Fibroblast of skin of abdomen (primary cell): ENCODE measurements around the gene SEMA5B.

Experiments used
- DNase-seq: peaks from one replicate; pipeline ENCODE4 v3.0.0-alpha.2; 2013

Gene SEMA5B

DNA sequence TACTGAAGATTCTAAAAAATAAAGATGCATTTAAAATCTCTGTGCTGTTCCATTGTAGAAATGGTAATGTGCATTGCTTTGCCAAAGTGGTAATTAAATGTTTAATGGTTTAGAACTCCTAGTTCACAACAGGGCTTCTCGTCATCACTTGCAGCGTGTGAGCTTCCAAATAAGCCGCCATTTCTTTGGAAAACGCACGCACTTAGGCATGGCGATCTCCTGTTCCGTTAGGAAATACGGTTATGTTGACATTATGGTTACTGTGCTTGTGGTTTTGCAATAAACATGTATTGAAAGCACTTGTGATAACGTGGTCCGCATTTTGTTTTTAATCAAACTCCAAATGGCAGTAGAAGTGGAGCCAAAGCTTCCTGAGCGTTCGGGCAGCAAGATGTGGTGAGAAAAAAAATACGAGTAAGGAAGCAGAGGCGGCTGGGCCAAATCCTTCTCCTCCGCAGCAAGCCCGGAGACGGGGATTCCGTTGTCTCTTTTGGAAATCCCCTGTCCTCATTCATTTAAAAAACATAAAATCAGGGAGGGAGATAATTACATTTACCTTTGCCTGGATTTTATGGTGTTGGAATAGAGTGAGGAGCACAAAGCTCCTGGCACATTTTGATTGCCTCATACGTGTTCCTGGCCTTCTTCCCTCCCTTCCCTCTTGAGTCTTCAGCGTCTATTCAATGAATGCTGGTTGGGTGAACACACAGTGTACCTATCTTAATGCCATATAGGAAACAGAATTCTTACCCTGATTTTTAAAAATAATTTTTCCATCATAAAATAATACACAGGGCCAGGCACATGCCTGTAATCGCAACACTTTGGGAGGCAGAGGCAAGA lies 135.2 kb downstream of the SEMA5B start:
- DNase-seq = no peak

DNA sequence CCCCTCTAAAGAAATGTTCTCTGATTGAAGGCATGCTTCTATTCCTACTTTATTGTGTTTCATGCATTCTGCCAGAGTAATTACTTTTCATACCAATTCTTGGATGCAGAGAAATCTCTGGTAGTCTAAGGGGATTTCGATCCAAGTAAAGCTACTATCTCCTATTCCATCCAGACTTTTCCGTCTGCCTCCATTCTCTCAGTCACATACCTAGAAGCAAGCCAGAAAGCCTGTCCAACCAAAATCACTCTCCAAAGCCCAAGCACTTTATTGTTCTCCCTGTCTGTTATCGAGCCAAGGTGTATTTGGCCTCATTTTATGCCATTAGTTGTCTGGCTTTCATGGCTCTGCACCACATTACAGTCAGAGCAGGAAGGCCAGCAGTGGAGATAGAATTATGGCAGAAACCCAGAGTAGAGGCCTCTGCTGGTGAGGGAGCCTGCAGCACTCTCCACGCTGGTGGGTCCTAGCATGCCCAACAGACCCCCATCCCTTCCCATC lies 136.8 kb downstream of the SEMA5B start:
- no peak for DNase-seq

DNA sequence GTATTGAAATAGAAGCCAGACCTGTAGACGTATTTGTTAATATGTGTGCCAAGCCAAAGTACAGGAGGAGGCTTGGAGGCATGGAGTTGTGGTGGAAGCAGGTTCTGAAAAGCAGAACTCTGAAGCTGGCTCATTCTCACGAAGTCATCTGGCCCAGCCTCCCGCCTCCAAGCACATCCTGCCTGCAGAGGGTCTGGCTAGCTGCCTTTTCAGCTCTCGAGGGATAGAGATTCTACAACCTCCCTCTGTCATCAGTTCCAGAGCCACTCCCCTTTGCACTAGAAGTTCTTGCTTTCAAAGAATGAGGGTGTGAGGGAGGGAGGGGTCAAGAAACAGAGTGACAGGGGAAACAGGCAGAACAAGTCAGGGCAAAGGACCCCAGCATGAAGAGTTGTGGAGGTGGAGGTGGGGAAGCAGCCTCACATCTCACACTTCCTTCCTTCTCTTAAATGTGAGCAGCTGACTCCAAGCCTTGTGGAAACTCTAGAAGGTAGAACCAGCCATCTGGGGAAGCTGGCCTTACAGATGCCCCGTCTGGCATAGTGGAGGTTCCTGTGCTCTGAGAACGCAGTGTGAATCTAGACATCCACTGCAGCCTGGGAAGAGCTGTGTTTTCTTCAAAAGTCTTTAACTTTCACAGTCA lies 137.4 kb downstream of the SEMA5B start:
- DNase-seq = peak; percentile 60

DNA sequence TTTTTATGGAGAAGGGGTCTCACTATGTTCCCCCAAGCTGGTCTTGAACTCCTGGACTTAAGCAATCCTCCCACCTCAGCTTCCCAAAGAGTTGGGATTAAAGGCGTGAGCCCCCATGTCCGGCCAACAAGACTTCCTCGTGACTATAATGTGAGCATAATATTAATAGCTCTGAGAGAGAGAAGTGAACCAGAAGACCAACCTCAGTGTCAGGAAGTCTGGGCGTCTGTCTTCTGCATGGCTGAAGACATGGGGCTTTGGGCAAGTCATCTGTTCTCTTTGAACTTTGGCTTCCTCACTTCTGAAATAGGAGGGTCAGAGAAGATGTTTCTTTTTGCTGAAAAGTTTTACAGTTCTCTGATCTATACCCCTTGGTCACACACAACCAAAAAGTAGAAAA lies 140.6 kb downstream of the SEMA5B start:
- DNase-seq = no peak

DNA sequence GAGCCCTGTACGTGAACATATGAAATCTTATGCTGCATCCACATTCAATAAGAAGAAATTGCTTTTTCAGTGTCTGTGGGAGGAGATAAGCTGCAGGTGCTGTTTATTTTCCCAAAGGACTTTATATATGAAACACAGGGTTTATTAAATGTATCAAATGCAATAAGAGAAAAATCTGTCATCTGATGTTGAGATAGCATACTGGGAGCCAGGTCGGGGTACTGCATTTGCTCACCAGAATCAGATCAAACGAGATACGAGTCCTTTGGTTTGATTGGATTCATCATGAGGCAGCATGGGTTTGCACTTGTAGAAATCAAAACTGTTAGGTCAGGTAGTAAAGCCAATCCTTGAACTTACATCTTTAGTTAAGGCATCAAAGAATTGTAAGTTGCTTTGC lies 141.3 kb downstream of the SEMA5B start:
- no peak for DNase-seq

DNA sequence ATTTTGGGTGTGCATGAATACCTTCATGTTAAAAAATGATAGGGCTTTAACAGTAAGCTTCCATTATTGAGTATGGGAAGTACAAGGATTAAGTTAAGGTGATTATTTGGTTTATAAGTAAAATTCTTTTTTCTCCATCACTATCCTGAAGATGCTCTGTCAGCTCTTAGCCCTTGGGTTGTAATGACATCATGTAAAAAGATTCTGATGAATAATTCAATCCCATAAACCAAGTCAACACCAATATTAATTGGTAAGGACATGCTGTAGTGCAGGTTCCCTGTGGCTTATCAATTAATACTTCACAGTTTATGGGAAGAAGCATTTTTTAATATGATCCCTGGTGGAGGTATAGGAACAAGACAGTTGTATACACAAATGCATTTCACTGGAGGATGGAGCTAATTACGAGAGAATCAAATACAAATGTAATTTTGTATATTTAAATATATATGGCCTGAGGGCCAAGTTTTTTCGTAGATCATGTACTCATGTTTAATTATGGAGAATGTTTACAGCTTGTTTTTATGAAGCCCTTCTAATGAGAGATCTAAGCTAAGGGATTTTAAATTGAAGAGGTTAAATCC lies 145.1 kb downstream of the SEMA5B start:
- DNase-seq = no peak

DNA sequence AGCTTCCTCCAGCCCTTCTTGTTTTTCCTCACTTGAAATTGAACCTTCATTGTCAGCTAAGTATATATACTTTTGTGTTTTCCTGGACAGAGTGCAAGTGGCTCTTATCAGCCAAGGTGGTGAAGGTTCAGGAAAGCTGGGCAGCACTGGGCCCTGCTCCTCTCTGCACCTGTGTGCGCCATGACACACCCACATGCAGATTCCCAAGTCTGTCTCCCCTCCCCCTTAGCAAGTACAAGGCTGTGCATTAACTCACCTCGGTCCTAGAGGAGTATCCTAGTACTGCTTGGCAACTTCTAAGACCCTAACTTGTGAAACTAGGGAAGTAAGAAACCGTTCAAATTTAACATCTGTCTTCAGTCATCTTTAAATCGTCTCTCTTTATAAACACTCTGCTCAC lies 146.9 kb downstream of the SEMA5B start:
- DNase-seq = no peak

DNA sequence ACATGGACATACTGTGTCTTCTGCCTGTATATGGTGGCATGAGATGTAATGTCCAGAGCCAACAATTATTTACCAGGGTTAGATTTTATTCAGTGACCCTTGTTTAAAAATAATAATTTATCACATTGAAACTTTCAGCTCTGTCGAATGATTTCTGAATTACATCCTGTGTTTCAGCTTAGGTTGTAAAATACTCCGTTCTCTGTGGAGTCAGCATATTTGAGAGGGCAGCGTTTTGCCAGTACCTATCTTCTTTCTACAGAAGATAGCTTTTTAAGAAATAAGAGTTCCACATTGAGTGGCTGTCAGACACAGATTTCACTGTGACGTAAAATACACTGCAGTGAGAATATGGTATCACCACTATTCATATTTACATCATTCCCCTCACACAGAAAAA lies 147.4 kb downstream of the SEMA5B start:
- no peak for DNase-seq

DNA sequence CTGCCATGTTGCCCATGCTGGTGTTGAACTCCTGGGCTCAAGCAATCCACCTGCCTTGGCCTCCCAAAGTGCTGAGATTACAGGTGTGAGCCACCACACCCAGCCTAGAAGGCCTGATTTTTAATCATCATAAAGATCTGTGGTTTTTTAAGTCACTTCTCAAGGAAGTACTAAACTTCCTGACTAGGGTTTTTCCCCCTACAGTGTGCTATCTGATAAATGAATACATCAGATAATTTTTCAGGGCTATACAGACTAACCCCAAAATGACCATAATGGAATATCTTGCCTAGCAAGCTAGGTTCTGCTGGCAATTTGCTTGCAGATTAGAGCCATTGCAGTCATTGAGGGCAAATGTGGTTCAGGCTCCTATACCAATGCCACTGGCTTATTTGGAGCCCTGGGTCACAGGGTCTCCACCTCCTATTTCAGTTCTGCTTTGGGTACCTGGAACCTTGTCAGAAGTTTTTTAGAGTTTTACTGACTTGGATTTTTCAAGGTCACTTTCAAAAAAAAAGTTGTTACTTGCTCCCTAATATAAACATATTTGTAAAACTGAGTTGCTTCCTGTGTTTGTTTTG lies 151.9 kb downstream of the SEMA5B start:
- no peak for DNase-seq

DNA sequence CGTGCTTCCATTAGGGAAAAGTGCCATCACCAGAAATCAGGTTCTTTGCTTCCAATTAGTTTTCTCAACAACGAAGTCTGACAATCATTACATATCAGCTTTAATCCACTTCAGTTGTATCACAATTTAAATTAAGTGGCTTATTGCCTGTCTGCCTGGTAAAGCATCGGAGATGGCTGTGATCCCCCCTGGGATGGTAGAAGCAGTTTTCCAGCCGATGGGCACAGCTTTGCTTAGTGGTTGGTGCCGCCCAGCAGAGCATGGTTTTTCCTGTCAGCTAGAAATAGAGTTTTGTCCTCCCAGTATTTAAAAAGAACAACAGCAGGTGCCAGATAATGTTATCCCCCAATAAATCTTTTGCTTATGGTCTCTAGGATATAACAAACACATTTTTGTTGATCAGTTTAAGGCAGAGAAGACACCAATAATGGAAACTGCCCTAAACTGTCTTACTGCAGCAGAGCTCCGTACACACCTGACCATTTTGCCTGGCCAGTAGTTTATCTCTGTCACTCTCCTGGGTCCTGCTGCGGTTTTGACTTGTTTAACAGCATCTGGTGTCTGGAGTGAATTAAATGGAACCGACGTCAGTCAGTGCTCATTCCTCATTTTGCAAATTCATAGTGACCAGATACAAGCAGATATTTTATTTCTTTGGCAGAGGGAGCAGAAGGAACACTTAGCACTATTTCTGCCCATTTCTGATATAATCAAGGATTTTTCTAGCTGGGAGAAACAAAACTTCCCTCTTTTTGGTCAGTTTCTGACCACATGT lies 153.6 kb downstream of the SEMA5B start:
- no peak for DNase-seq

DNA sequence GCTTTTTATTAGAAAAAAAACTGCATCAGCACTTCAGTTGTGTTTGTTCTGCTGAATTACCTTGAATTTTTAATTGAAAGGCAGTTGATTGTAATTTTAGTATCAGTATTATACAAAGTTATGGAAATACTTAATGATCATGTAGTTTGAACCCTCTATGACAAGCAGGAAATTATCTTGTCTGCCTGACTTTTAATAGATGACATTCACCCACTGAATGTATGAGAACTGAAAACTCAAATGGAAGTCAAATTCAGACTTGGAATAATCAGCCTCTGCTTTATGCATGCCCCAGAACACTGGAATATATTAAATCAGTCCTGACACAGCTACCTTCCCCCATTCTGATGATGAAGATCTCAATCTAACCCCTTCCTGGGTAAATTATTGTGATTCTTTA lies 159.2 kb downstream of the SEMA5B start:
- DNase-seq = no peak

DNA sequence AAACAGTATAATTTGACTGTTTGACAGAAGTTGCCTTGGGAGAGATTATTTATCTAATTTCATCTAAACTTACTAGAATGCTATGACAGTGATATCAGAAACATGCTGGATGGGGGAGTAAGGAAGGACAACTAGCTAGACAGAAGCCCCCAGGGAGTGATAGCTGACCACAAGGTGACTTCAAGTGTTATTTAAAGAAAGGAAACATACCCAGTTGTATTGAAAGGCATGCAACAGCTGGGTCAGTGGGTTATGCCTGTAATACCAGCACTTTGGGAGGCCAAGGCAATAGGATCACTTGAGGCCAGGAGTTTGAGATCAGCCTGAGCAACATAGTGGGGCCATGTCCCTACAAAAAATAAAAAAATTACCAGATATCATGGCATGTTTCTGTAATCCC lies 163.1 kb downstream of the SEMA5B start:
- no peak for DNase-seq

DNA sequence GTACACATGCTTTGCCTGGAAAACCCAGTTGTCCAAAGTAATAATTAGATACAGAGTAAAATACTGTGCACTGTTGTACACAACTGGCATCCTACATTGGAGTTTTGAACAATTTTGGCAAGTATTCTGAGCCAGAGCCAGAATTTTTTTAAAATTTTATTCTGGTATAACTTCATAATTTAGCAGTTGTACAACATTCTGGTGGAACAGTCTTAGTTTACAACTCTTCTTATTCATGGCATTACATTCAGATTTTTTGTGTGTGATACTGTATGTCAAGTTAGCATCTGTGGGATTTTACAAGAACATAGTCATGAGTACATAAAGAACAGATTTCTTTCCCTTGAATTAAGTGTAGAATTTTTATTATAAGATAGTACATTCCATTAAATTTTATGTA lies 165.2 kb downstream of the SEMA5B start:
- no peak for DNase-seq
